Activated CD8-positive, alpha-beta memory T cell treated with anti-CD3 and anti-CD28 coated beads for 48 hours (primary cell): ENCODE results near the gene CFAP46.
"Not testable (repeated sequence)": the region's sequence is repeated elsewhere in the genome, so short reads cannot be mapped to it uniquely, and the experiment has no call there.

Experiments
- DNase-seq, 3 experiments: peaks; one replicate each; pipeline ENCODE4 v3.0.0-alpha.2; 2020; ENCODE audit warnings: low read depth in 2 of 3, low spot score in 2 of 3

Gene CFAP46

GRCh38 chr10:132945125-132945893, 2.9 kb upstream of the CFAP46 start:
- no peak for DNase-seq

GRCh38 chr10:132944510-132944909, 2.1 kb upstream of the CFAP46 start:
- no peak for DNase-seq

- no peak for DNase-seq
These were observed 1.5 kb upstream of the CFAP46 start for GRCh38 chr10:132943791-132944404.

- no peak for DNase-seq
These were observed 854 bp upstream of the CFAP46 start for GRCh38 chr10:132943058-132943790.

GRCh38 chr10:132941640-132942051, 724 bp downstream of the CFAP46 start:
- DNase-seq, result no peak

- no peak for DNase-seq
These were observed 1.4 kb downstream of the CFAP46 start for GRCh38 chr10:132940791-132941465.

GRCh38 chr10:132939957-132940790, 2.2 kb downstream of the CFAP46 start:
- DNase-seq, result no peak

GRCh38 chr10:132939378-132939955, 2.9 kb downstream of the CFAP46 start:
- no peak for DNase-seq

GRCh38 chr10:132938472-132939339, 3.7 kb downstream of the CFAP46 start:
- no peak for DNase-seq

GRCh38 chr10:132937861-132938260, 4.5 kb downstream of the CFAP46 start:
- DNase-seq, result no peak

GRCh38 chr10:132934953-132935352, 7.4 kb downstream of the CFAP46 start:
- DNase-seq, result no peak

GRCh38 chr10:132933308-132934042, 8.9 kb downstream of the CFAP46 start:
- DNase-seq, result no peak

GRCh38 chr10:132932461-132933307, 9.7 kb downstream of the CFAP46 start:
- no peak for DNase-seq

GRCh38 chr10:132931258-132932250, 10.8 kb downstream of the CFAP46 start:
- not testable (repeated sequence) for DNase-seq

- DNase-seq, result not testable (repeated sequence)
These were observed 11.7 kb downstream of the CFAP46 start for GRCh38 chr10:132930701-132931100.

- DNase-seq, result no peak
These were observed 12.3 kb downstream of the CFAP46 start for GRCh38 chr10:132929953-132930548.
